Left hindlimb (tissue), 1 donor: ENCODE data around the gene OLFM1.

Experiments used
- DNase-seq: peaks from one replicate; pipeline ENCODE4 v3.0.0-alpha.2; 2018

Gene OLFM1

GRCh38 chr9:135091545-135091944, 4.1 kb downstream of the OLFM1 start:
- DNase-seq: no peak

- DNase-seq: no peak
These were observed 5.6 kb downstream of the OLFM1 start for GRCh38 chr9:135093111-135093510.

GRCh38 chr9:135093911-135094584, 6.6 kb downstream of the OLFM1 start:
- no peak for DNase-seq

- DNase-seq: no peak
These were observed 8.3 kb downstream of the OLFM1 start for GRCh38 chr9:135095470-135096407.

- no peak for DNase-seq
These were observed 9.0 kb downstream of the OLFM1 start for GRCh38 chr9:135096408-135096895.

- no peak for DNase-seq
These were observed 11.1 kb downstream of the OLFM1 start for GRCh38 chr9:135098400-135099105.

- no peak for DNase-seq
These were observed 12.1 kb downstream of the OLFM1 start for GRCh38 chr9:135099574-135099973.

- no peak for DNase-seq
These were observed 12.8 kb downstream of the OLFM1 start for GRCh38 chr9:135100241-135100681.

- DNase-seq: no peak
These were observed 13.4 kb downstream of the OLFM1 start for GRCh38 chr9:135100725-135101410.

GRCh38 chr9:135101486-135101885, 14.0 kb downstream of the OLFM1 start:
- DNase-seq: no peak

- no peak for DNase-seq
These were observed 14.5 kb downstream of the OLFM1 start for GRCh38 chr9:135101926-135102325.

GRCh38 chr9:135102331-135102730, 14.9 kb downstream of the OLFM1 start:
- no peak for DNase-seq

GRCh38 chr9:135103001-135103446, 15.6 kb downstream of the OLFM1 start:
- no peak for DNase-seq

GRCh38 chr9:135103931-135104639, 16.6 kb downstream of the OLFM1 start:
- DNase-seq: no peak

- no peak for DNase-seq
These were observed 17.3 kb downstream of the OLFM1 start for GRCh38 chr9:135104761-135105160.

GRCh38 chr9:135105211-135105745, 17.8 kb downstream of the OLFM1 start:
- DNase-seq: no peak

GRCh38 chr9:135105938-135106491, 18.5 kb downstream of the OLFM1 start:
- DNase-seq: no peak

- DNase-seq: no peak
These were observed 19.2 kb downstream of the OLFM1 start for GRCh38 chr9:135106551-135107270.

- DNase-seq: no peak
These were observed 20.2 kb downstream of the OLFM1 start for GRCh38 chr9:135107581-135108235.
